GM12801 (cell line): ENCODE results near the gene GSK3A.

Experiments
- CTCF ChIP-seq: IDR thresholded peaks from one replicate; pipeline ENCODE4 v1.5.1; 2011; ENCODE audit warnings: control low read depth; ENCODE audit not compliant: insufficient read length; ENCODE audit errors: extremely low read depth

GSK3A gene

DNA sequence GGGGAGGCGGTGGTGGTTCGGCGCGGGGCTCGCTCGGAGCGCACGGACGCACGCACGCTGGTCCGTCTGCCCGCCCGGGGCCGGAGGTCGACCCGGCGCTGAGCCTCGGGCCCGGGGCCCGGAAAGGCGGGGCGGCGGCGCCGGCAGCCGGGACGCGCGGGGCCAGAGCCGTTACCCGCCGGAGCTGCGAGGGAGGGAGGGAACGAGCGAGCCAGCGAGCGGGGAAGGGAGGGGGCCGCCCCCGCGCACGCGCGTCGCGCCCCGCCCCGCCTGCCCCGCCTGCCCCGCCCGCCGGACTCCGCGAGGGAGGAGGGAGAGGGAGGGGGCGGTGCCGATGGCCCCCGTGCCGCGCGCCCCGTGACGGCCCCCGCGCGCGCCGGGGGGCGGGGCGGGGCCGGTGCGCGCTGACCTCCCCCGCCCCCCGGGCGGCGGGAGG is 41.7 kb upstream of the GSK3A start:
- no peak for TF ChIP-seq CTCF

- TF ChIP-seq CTCF: no peak
These were observed 41.0 kb upstream of the GSK3A start for GRCh38 chr19:42283188-42284065.

- TF ChIP-seq CTCF: no peak
These were observed 40.4 kb upstream of the GSK3A start for GRCh38 chr19:42282819-42283187.

DNA sequence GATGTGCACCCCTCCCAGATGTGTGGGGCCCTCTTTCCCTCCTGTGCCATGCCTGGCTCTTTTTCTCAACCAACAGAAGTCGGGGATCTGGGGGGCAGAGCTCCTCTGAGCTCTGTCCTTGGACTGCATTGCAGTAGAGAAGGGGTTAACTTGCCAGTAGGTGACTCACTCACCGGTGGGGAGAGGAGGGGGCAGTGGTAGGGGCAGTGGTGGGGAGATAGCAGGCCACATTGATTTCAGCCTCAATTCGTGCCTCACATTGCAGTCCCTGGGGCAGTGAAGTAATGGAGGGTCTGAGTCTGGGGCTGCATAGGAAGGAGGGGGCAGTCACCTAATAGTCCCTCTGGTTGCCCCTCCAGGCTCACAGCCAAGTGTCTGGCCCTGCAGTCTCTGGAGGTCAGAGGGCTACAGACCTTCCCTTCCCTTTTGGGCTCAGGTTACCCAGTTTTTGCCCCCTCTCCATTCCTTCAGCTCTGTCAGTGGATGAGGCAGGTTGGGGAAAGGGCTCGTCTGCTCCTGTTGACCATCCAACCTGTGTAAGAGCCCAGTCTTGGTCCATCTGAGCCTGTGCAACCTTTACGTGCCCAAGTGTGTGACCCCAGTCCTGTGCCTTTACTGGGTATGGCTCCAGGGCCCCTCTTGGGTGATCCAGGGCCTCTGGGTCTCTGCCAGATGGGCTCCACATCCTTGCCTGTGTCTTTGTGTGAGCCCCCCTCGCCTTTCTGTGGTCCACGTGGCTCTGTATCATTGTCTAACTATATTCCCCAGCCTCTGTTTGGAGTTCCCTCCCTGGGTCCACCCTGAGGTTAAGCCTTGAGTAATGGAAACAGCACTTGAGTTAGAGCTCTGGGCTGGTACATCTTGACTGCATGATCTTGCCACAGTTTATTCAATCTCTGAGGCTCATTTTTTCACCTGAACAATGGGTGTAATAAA is 39.7 kb upstream of the GSK3A start:
- TF ChIP-seq CTCF: no peak

DNA sequence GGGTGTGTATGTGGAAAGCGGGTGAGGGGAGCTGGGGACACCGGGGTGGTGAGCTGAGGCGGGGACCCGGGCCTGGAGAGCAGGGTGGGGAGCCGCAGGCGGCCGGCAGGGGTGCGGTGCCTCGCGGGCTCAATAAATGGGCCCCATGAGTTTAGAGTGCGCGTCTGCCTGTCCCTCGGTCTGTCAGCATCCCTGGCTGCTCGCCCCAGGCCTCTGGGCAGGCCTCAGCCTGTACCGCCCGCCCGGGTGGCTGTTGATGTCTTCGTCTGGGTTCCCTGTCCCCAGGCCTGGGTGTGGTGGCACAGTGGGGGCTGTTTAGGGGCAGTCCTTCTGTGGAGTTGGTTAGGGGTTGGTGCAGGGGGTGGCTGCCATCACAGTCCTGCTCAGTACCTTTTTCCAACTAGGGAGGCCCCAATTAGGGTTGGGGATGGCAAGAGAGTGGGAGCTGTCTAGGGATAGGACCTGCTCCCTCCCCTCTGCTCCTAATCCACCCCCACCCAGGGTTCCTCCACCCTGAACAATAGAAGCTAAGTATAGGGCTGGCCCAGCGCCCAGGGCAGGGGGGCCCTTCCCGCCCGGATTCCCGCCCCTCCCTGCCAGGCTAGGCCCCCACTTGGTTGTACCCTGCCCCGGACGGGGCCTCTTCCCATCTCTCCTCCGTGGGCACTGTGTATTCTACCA is 38.9 kb upstream of the GSK3A start:
- TF ChIP-seq CTCF: no peak

DNA sequence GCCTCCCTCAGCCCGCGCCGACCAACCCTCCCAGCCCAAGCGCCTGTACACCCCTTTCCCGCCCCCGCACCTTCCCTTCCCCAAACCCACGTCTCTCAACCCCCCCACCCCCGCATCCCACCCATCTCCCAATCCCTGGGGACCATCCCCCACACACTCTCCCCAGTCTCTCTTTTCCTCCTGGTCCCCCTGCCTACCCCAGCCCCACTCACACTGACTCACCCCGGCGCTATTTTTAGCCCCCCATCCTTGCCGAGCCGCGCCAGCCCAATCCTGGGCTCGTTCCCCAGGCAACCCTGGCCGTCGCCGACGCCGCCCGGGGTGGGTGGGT is 38.4 kb upstream of the GSK3A start:
- no peak for TF ChIP-seq CTCF
